K562 (cell line): ENCODE measurements around the gene GALNT12. TPM values are rescaled to one million over a fixed set of nuclear protein-coding genes. Genes with fewer than 3 reads are reported as not detected.

Experiments used
- ATAC-seq: fragments of 200-7000 bp; cut with Tn5 transposase; 3 replicates; pipeline ENCODE4 v1.9.1; 2020; ENCODE audit warnings: moderate library complexity
- BruUV-seq: library from RNA; stranded (reverse); fragments of 400-500 nt; replicated peaks from 2 replicates; lab custom pipeline; 2021; lab: Mats Ljungman, UMichigan
- CTCF ChIA-PET: fragments of 300-600 bp; formaldehyde crosslinking; extraction: SDS; loops from one replicate; lab custom pipeline; 2021; ENCODE audit warnings: low intra/inter-chr PET ratio; lab: Yijun Ruan, JAX
- POLR2A ChIA-PET: fragments of 300-600, 350-650 bp; sonication (Branson Sonifier 250); formaldehyde crosslinking; extraction: SDS; loops from one replicate; lab custom pipeline; 2021; ENCODE audit warnings: antibody characterized with exemption, inconsistent platforms; lab: Yijun Ruan, JAX
- DNase-seq, 4 experiments: peaks; one replicate each; pipeline versions ENCODE4 v3.0.0 to v3.0.0-alpha.2; 2011 to 2018; ENCODE audit warnings: low spot score in 3 of 4, mixed read lengths in 3 of 4; ENCODE audit errors: extremely low read depth in 1 of 4
- FAIRE-seq: peaks from 2 replicates; lab custom pipeline; 2011; peaks lifted over from hg19 to GRCh38; lab: Jason Lieb, UNC
- H2AFZ ChIP-seq: 2 replicates; pipeline ENCODE4 v1.6.0; 2011; ENCODE audit warnings: low read depth, low read length, control low read depth, inconsistent platforms
- H3K27ac ChIP-seq: fragments of 200-600 bp; 3 replicates; pipeline ENCODE4 v1.8.0; 2011; ENCODE audit warnings: low read depth, mild to moderate bottlenecking, control low read depth, inconsistent platforms, low read length, moderate library complexity, mixed read lengths; ENCODE audit errors: extremely low read depth
- H3K27me3 ChIP-seq, 2 experiments: fragments of 300-600 bp in 1 of 2; 2 replicates in 1 of 2; 3 replicates in 1 of 2; pipeline versions ENCODE4 v1.6.0 to v1.8.0; 2011; ENCODE audit warnings: inconsistent platforms in 2 of 2, low read length in 2 of 2, mild to moderate bottlenecking in 1 of 2, mixed read lengths in 1 of 2, moderate library complexity in 1 of 2; ENCODE audit not compliant: control insufficient read depth in 2 of 2, insufficient read depth in 2 of 2
- H3K36me3 ChIP-seq: fragments of 300-600 bp; 3 replicates; pipeline ENCODE4 v1.8.0; 2011; ENCODE audit warnings: mild to moderate bottlenecking, low read length, inconsistent platforms; ENCODE audit not compliant: control insufficient read depth, insufficient read depth
- H3K4me1 ChIP-seq, 2 experiments: fragments of 200-600 bp in 1 of 2; replicated peaks in 1 of 2; 2 replicates in 1 of 2; 3 replicates in 1 of 2; pipeline versions ENCODE4 v1.5.1 to v1.8.0; 2011; ENCODE audit warnings: inconsistent platforms in 2 of 2, low read length in 2 of 2, mild to moderate bottlenecking in 1 of 2, mixed read lengths in 1 of 2, moderate library complexity in 1 of 2; ENCODE audit not compliant: control insufficient read depth in 2 of 2, insufficient read depth in 2 of 2
- H3K4me2 ChIP-seq: 2 replicates; pipeline ENCODE4 v1.6.1; 2011; ENCODE audit warnings: low read length, control low read depth, inconsistent platforms, mixed read lengths; ENCODE audit not compliant: insufficient read depth
- H3K4me3 ChIP-seq: fragments of 200-600 bp; sonication (generic), shearing (Covaris generic); 2 replicates; pipeline ENCODE4 v1.5.1; 2016; ENCODE audit warnings: control low read depth, inconsistent platforms
- H3K79me2 ChIP-seq: fragments of 200-600 bp; 3 replicates; pipeline ENCODE4 v1.8.0; 2011; ENCODE audit warnings: low read length, inconsistent platforms; ENCODE audit not compliant: control insufficient read depth, insufficient read depth
- H3K9ac ChIP-seq, 2 experiments: 2 replicates each; pipeline versions ENCODE4 v1.6.0 to v1.6.1; 2011; ENCODE audit warnings: low read depth in 2 of 2, low read length in 2 of 2, control low read depth in 1 of 2, inconsistent platforms in 1 of 2, mild to moderate bottlenecking in 1 of 2, mixed read lengths in 1 of 2; ENCODE audit not compliant: insufficient read depth in 1 of 2
- H3K9me1 ChIP-seq: one replicate; pipeline ENCODE4 v1.6.0; 2011; ENCODE audit warnings: inconsistent platforms, mild to moderate bottlenecking, low read length, moderate library complexity; ENCODE audit not compliant: control insufficient read depth, insufficient read depth
- H3K9me3 ChIP-seq: replicated peaks from 2 replicates; pipeline ENCODE4 v1.5.1; 2011; ENCODE audit warnings: low read depth, low read length, inconsistent platforms; ENCODE audit not compliant: control insufficient read depth, insufficient read depth
- H4K20me1 ChIP-seq: replicated peaks from 2 replicates; pipeline ENCODE4 v1.6.1; 2011; ENCODE audit warnings: low read length, inconsistent platforms, mixed read lengths; ENCODE audit not compliant: control insufficient read depth, insufficient read depth
- C11orf30 ChIP-seq: fragments of 450-650 bp; IDR thresholded peaks from 2 replicates; pipeline ENCODE4 v1.6.1; 2016; ENCODE audit warnings: low read depth, mild to moderate bottlenecking
- KDM4B ChIP-seq, 2 experiments: fragments of 450-650 bp in 1 of 2; sonication (generic) in 1 of 2; IDR thresholded peaks; 2 replicates each; pipeline ENCODE4 v1.6.1; 2016 to 2017; ENCODE audit warnings: borderline replicate concordance in 2 of 2, antibody characterized with exemption in 1 of 2, low read depth in 1 of 2, mild to moderate bottlenecking in 1 of 2
- MED1 ChIP-seq: sonication (generic); formaldehyde crosslinking; IDR thresholded peaks from 2 replicates; pipeline ENCODE4 v1.8.1; 2023; ENCODE audit warnings: missing genetic modification reagents, borderline replicate concordance
- NCOR1 ChIP-seq: fragments of 450-650 bp; IDR thresholded peaks from 2 replicates; pipeline ENCODE4 v1.6.1; 2016; ENCODE audit warnings: mild to moderate bottlenecking, moderate library complexity
- WHSC1 ChIP-seq: IDR thresholded peaks from one replicate; pipeline ENCODE4 v1.6.1; 2012; ENCODE audit warnings: low read length, control low read depth, inconsistent platforms
- ZBTB7A ChIP-seq: IDR thresholded peaks from 2 replicates; pipeline ENCODE4 v1.6.1; 2011; ENCODE audit warnings: low read depth, mild to moderate bottlenecking, low read length, moderate library complexity, borderline replicate concordance; ENCODE audit not compliant: control insufficient read depth
- ZNF124 ChIP-seq: sonication (generic); formaldehyde crosslinking; IDR thresholded peaks from 2 replicates; pipeline ENCODE4 v1.8.1; 2022; ENCODE audit warnings: missing genetic modification reagents
- ZNF134 ChIP-seq: fragments of 250-450 bp; sonication (Bioruptor Pico); conservative IDR thresholded peaks from 2 replicates; pipeline ENCODE4 v1.4.0; 2020
- ZNF143 ChIP-seq: sonication (generic); formaldehyde crosslinking; IDR thresholded peaks from 2 replicates; pipeline ENCODE4 v1.9.0; 2022; ENCODE audit warnings: mild to moderate bottlenecking, missing genetic modification reagents
- whole genome bisulfite sequencing: fragments of 100-300 bp; shearing (Covaris generic); methylation state at CpG from one replicate; pipeline ENCODE4 v1.1.6; 2016; ENCODE audit warnings: low coverage, mixed read lengths; ENCODE audit not compliant: insufficient coverage; ENCODE audit errors: missing lambda C conversion rate; 5-methylcytosine and 5-hydroxymethylcytosine counted together
- in situ Hi-C: fragments of 300-500 bp; cut with MboI; formaldehyde crosslinking; loops from 4 replicates; pipeline ENCODE4 v1.15.0; 2018; ENCODE audit warnings: inconsistent platforms, mixed read lengths
- intact Hi-C: fragments of 100-400 bp; cut with micrococcal nuclease; formaldehyde crosslinking; loops from 2 replicates; pipeline ENCODE4 v1.14.2; 2022
- polyA plus RNA-seq, 8 experiments: library from polyadenylated mRNA; depleted of rRNA in 4 of 8; stranded (reverse) in 5 of 8; unstranded in 3 of 8; fragments of >200 nt; fragmentation: Nextera tagmentation in 2 of 8; fragmentation: Illumina TruSeq in 1 of 8; extraction: Ambion mirVana in 2 of 8; extraction: Trizol in 1 of 8; gene quantifications; 2 replicates each; pipeline versions ENCODE4 v1.2.1 to v1.2.3, GENCODE V29; 2011 to 2014; ENCODE audit warnings: inconsistent platforms in 1 of 8, missing spikeins in 1 of 8
- total RNA-seq, 7 experiments: library from RNA; depleted of rRNA in 6 of 7; stranded (reverse); fragments of >200 nt in 6 of 7; fragmentation: Illumina TruSeq in 2 of 7; extraction: Trizol in 2 of 7; gene quantifications; 2 replicates each; pipeline versions ENCODE4 v1.2.1 to v1.2.3, GENCODE V29; 2011 to 2021; ENCODE audit warnings: low replicate concordance in 1 of 7
- TF ChIP-seq, protein P1 (sequence below), 2 experiments: fragments of 450-650 bp in 1 of 2; sonication (generic) in 1 of 2; formaldehyde crosslinking in 1 of 2; IDR thresholded peaks; 2 replicates each; pipeline versions ENCODE4 v1.7.1 to v1.9.0; 2016 to 2022; ENCODE audit warnings: inconsistent platforms in 1 of 2, mild to moderate bottlenecking in 1 of 2, missing genetic modification reagents in 1 of 2

GALNT12 gene
- total and polyA plus RNA-seq, 9 of the 15 experiments (the other 6 are each of a cell fraction or from before 2014, with no cell fraction given) = 29.7 to 82.9 (median 44.2) TPM

DNA sequence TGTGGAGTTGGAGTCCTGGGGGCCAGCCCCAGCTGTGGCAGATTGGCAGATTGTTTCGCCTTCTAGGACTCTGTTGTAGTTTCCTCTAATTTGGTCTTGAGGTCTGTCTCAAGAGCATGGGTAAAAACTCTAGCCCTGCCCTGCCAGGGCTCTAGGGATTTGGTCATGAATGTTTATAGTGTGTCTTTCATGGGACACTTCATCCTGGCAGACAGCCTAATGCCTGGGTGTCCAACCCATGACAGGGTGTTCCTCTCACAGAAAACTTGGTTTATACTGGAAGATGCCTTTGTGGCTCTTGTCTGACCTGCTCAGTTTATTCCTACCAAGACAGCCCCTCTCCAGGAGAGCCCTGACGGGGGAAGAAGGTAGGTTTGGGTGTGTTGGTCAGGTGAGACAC is 45.5 kb downstream of the GALNT12 start:
- WGBS = 96% methylated on average over 2 of the region's 2 CpGs
- TF ChIP-seq C11orf30 (no peak), WHSC1 (no peak), KDM4B (IDR thresholded peaks at IDR 0.05; ENCODE audit: borderline replicate concordance in 2 of 2, low read depth in 1 of 2) (no peak), ZNF134 (CRISPR knock-in tag) (no peak), ZNF124 (CRISPR knock-in tag) (no peak), ZBTB7A (no peak), ZNF143 (CRISPR knock-in tag) (no peak), NCOR1 (no peak), MED1 (CRISPR knock-in tag) (no peak)
- TF ChIP-seq, protein P1, sequence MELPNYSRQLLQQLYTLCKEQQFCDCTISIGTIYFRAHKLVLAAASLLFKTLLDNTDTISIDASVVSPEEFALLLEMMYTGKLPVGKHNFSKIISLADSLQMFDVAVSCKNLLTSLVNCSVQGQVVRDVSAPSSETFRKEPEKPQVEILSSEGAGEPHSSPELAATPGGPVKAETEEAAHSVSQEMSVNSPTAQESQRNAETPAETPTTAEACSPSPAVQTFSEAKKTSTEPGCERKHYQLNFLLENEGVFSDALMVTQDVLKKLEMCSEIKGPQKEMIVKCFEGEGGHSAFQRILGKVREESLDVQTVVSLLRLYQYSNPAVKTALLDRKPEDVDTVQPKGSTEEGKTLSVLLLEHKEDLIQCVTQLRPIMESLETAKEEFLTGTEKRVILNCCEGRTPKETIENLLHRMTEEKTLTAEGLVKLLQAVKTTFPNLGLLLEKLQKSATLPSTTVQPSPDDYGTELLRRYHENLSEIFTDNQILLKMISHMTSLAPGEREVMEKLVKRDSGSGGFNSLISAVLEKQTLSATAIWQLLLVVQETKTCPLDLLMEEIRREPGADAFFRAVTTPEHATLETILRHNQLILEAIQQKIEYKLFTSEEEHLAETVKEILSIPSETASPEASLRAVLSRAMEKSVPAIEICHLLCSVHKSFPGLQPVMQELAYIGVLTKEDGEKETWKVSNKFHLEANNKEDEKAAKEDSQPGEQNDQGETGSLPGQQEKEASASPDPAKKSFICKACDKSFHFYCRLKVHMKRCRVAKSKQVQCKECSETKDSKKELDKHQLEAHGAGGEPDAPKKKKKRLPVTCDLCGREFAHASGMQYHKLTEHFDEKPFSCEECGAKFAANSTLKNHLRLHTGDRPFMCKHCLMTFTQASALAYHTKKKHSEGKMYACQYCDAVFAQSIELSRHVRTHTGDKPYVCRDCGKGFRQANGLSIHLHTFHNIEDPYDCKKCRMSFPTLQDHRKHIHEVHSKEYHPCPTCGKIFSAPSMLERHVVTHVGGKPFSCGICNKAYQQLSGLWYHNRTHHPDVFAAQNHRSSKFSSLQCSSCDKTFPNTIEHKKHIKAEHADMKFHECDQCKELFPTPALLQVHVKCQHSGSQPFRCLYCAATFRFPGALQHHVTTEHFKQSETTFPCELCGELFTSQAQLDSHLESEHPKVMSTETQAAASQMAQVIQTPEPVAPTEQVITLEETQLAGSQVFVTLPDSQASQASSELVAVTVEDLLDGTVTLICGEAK (IDR thresholded peaks at IDR 0.05) = no peak
- TF ChIP-seq, protein P1 (CRISPR knock-in tag; IDR thresholded peaks at IDR 0.05) = no peak

More for the DNA sequence above, 45.5 kb downstream of the GALNT12 start:
- Histone ChIP-seq H3K27ac (no peak overlapping the region; the same call in 2 of the 3 replicates), H3K9me3 (peaks cover 5% of the 10 kb centered on the region), H3K36me3 (peaks cover 33% of the 10 kb centered on the region), H2AFZ (0 out of 2 replicates have a peak overlapping the region, but pooled peaks have one; percentile 11), H3K9ac (no peak overlapping the region), H3K4me2 (no peak overlapping the region), H3K79me2 (no peaks in the 10 kb centered on the region), H3K4me3 (no peak overlapping the region), H3K27me3 (no peaks in the 10 kb centered on the region), H4K20me1 (no peaks in the 10 kb centered on the region), H3K4me1 (peaks cover 11 to 54% of the 10 kb centered on the region in 2 experiments; a peak in 4 of 5 replicates), H3K9me1 (no peaks in the 10 kb centered on the region)
- CTCF ChIA-PET = no interaction called here
- no TSS peak for BruUV-seq
- no peak for DNase-seq
- POLR2A ChIA-PET = interaction anchor here (0.6 kb wide), 1 partner anchor 115 kb away, joined by 3 read pairs; no protein-coding TSS in a partner anchor
- intact Hi-C loops = no loop called here
- in situ Hi-C loops = loop anchor here (5.0 kb wide), 1 partner anchor 284 kb away; no protein-coding TSS in a partner anchor
- no peak for ATAC-seq
- no peak for FAIRE-seq
